IMR-90 (cell line): ENCODE measurements around the gene CAPZA2.

Source experiments
- BHLHE40 ChIP-seq: fragments of 150-350 bp; IDR thresholded peaks from 2 replicates; pipeline ENCODE4 v1.6.1; 2016; ENCODE audit warnings: mild to moderate bottlenecking, low read depth, low read length
- CHD1 ChIP-seq: IDR thresholded peaks from 2 replicates; pipeline ENCODE4 v1.6.1; 2012; ENCODE audit warnings: low read depth, low read length, improper control_type of control experiment
- MXI1 ChIP-seq: IDR thresholded peaks from 2 replicates; pipeline ENCODE4 v1.6.1; 2012; ENCODE audit warnings: low read depth, mild to moderate bottlenecking, low read length, moderate library complexity, borderline replicate concordance
- POLR2A ChIP-seq: IDR thresholded peaks from 2 replicates; pipeline ENCODE4 v1.6.1; 2012; ENCODE audit warnings: mild to moderate bottlenecking, low read depth, low read length
- RCOR1 ChIP-seq: IDR thresholded peaks from 2 replicates; pipeline ENCODE4 v1.6.1; 2012; ENCODE audit warnings: mild to moderate bottlenecking, low read length, improper control_type of control experiment; ENCODE audit not compliant: insufficient replicate concordance
- RFX5 ChIP-seq: IDR thresholded peaks from 2 replicates; pipeline ENCODE4 v1.8.0; 2012; ENCODE audit warnings: low read depth, mild to moderate bottlenecking, low read length, moderate library complexity
- TF ChIP-seq, protein P1 (sequence below): conservative IDR thresholded peaks from 2 replicates; pipeline ENCODE4 v1.5.1; 2012; ENCODE audit warnings: mild to moderate bottlenecking, low read depth, low read length, improper control_type of control experiment
- TF ChIP-seq, protein P2 (sequence below): fragments of 150-350 bp; IDR thresholded peaks from 2 replicates; pipeline ENCODE4 v1.6.1; 2016; ENCODE audit warnings: low read depth, mild to moderate bottlenecking, low read length, moderate library complexity, borderline replicate concordance

DNA sequence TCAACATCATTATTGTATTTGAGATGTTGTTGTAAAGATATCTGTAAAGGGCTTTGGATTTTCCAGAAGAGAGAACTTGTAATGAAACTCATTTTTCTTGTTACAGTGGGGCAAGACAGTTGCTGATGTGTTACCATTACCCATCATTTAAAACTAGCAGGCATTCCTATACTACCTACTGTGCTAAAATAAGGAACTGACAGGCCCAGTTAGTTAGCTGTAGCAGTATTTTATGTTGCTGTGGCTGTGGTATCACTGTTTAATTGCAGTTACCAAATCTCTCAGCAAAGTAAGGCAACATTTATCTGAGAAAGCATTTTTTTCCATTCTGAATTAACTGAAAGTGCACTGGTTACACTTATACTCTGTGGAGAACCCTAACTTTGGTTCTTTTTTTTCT is 100.8 kb downstream of the CAPZA2 start:
- TF ChIP-seq, protein P1, sequence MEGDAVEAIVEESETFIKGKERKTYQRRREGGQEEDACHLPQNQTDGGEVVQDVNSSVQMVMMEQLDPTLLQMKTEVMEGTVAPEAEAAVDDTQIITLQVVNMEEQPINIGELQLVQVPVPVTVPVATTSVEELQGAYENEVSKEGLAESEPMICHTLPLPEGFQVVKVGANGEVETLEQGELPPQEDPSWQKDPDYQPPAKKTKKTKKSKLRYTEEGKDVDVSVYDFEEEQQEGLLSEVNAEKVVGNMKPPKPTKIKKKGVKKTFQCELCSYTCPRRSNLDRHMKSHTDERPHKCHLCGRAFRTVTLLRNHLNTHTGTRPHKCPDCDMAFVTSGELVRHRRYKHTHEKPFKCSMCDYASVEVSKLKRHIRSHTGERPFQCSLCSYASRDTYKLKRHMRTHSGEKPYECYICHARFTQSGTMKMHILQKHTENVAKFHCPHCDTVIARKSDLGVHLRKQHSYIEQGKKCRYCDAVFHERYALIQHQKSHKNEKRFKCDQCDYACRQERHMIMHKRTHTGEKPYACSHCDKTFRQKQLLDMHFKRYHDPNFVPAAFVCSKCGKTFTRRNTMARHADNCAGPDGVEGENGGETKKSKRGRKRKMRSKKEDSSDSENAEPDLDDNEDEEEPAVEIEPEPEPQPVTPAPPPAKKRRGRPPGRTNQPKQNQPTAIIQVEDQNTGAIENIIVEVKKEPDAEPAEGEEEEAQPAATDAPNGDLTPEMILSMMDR = no peak
- TF ChIP-seq RCOR1 (no peak), CHD1 (no peak), BHLHE40 (no peak), POLR2A (no peak), RFX5 (no peak), MXI1 (no peak)
- TF ChIP-seq, protein P2, sequence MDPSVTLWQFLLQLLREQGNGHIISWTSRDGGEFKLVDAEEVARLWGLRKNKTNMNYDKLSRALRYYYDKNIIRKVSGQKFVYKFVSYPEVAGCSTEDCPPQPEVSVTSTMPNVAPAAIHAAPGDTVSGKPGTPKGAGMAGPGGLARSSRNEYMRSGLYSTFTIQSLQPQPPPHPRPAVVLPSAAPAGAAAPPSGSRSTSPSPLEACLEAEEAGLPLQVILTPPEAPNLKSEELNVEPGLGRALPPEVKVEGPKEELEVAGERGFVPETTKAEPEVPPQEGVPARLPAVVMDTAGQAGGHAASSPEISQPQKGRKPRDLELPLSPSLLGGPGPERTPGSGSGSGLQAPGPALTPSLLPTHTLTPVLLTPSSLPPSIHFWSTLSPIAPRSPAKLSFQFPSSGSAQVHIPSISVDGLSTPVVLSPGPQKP = no peak
